IPS-18c (cell line): ENCODE measurements around the gene KLHDC1.
A peak's percentile ranks its signal among the peaks of the same experiment; 100 is the strongest.
"Not testable (repeated sequence)": the region's sequence is repeated elsewhere in the genome, so short reads cannot be mapped to it uniquely, and the experiment has no call there.

Experiments used
- H3K4me3 ChIP-seq: 2 replicates; pipeline ENCODE4 v1.7.0; 2013; ENCODE audit warnings: low read depth, mild to moderate bottlenecking, low read length, moderate library complexity; ENCODE audit not compliant: insufficient read depth
- H3K9me3 ChIP-seq: one replicate; pipeline ENCODE4 v1.6.1; 2013; ENCODE audit warnings: mild to moderate bottlenecking, low read length, moderate library complexity; ENCODE audit not compliant: control insufficient read depth, insufficient read depth

The KLHDC1 gene

GRCh38 chr14:49769171-49769570 is 76.3 kb downstream of the KLHDC1 start:
- Histone ChIP-seq H3K9me3 (no peaks in the 10 kb centered on the region), H3K4me3 (peak overlapping the region; percentile 100; the same call in 1 of the 2 replicates)

GRCh38 chr14:49769581-49770211 is 76.8 kb downstream of the KLHDC1 start:
- Histone ChIP-seq H3K9me3 (no peaks in the 10 kb centered on the region), H3K4me3 (peak overlapping the region; percentile 100; the same call in 1 of the 2 replicates)

GRCh38 chr14:49770212-49770817 is 77.4 kb downstream of the KLHDC1 start:
- no peak overlapping the region for H3K4me3 ChIP-seq
- no peaks in the 10 kb centered on the region for H3K9me3 ChIP-seq

GRCh38 chr14:49771691-49772090 is 78.8 kb downstream of the KLHDC1 start:
- H3K9me3 ChIP-seq, H3K4me3 ChIP-seq: not testable (repeated sequence)

- Histone ChIP-seq H3K4me3 (no peak overlapping the region), H3K9me3 (no peaks in the 10 kb centered on the region)
These were observed 81.2 kb downstream of the KLHDC1 start for GRCh38 chr14:49774106-49774505.

- H3K9me3 ChIP-seq = no peaks in the 10 kb centered on the region
- H3K4me3 ChIP-seq = no peak overlapping the region
These were observed 85.5 kb downstream of the KLHDC1 start for GRCh38 chr14:49778421-49778820.

GRCh38 chr14:49781040-49781439 is 88.1 kb downstream of the KLHDC1 start:
- not testable (repeated sequence) for H3K4me3 ChIP-seq, H3K9me3 ChIP-seq

- H3K9me3 ChIP-seq = no peaks in the 10 kb centered on the region
- no peak overlapping the region for H3K4me3 ChIP-seq
These were observed 90.6 kb downstream of the KLHDC1 start for GRCh38 chr14:49783394-49784014.

GRCh38 chr14:49786315-49786714 is 93.4 kb downstream of the KLHDC1 start:
- no peak overlapping the region for H3K4me3 ChIP-seq

GRCh38 chr14:49792618-49793017 is 99.7 kb downstream of the KLHDC1 start:
- Histone ChIP-seq H3K9me3 (no peaks in the 10 kb centered on the region), H3K4me3 (no peak overlapping the region)

More at GRCh38 chr14:49786315-49786714, 93.4 kb downstream of the KLHDC1 start:
- no peaks in the 10 kb centered on the region for H3K9me3 ChIP-seq

GRCh38 chr14:49796025-49796424 is 103.1 kb downstream of the KLHDC1 start:
- H3K4me3 ChIP-seq = no peak overlapping the region

More at GRCh38 chr14:49796025-49796424, 103.1 kb downstream of the KLHDC1 start:
- H3K9me3 ChIP-seq = no peaks in the 10 kb centered on the region
